ENCODE data around the gene TMEM151B. TPM values are rescaled to one million over a fixed set of nuclear protein-coding genes. Genes with fewer than 3 reads are reported as not detected.

The TMEM151B gene
- total and polyA plus RNA-seq, 2 of the 13 experiments (the other 11 are each of a cell fraction or from before 2014, with no cell fraction given), result not detected

DNA sequence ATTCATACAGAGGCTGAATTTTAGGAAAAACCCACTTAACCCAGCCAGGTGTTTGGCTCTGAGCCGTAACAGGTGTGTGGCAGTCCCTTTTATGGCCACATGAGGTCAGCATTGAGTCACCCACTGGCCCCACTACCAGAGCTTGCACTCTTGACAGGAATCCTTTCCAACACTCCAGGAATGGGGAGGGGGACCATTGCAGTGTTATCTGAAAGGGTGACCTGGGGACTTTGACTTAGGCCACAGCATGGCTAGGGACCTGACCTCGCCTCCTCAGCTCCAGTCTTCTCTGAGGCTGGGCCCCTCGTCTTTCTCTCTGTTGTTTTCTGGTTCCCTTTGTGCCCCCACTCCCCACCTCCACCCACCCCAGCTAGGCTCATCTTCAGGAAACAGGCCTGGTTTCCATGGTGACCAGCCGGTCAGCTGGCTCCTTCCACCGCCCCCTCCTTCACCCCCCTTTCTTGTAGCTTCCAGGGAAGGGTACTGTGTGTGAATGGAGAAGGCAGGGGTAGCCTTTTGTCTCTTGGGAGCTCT is 2.1 kb upstream of the TMEM151B start (continued):
- TF ChIP-seq, protein P1, sequence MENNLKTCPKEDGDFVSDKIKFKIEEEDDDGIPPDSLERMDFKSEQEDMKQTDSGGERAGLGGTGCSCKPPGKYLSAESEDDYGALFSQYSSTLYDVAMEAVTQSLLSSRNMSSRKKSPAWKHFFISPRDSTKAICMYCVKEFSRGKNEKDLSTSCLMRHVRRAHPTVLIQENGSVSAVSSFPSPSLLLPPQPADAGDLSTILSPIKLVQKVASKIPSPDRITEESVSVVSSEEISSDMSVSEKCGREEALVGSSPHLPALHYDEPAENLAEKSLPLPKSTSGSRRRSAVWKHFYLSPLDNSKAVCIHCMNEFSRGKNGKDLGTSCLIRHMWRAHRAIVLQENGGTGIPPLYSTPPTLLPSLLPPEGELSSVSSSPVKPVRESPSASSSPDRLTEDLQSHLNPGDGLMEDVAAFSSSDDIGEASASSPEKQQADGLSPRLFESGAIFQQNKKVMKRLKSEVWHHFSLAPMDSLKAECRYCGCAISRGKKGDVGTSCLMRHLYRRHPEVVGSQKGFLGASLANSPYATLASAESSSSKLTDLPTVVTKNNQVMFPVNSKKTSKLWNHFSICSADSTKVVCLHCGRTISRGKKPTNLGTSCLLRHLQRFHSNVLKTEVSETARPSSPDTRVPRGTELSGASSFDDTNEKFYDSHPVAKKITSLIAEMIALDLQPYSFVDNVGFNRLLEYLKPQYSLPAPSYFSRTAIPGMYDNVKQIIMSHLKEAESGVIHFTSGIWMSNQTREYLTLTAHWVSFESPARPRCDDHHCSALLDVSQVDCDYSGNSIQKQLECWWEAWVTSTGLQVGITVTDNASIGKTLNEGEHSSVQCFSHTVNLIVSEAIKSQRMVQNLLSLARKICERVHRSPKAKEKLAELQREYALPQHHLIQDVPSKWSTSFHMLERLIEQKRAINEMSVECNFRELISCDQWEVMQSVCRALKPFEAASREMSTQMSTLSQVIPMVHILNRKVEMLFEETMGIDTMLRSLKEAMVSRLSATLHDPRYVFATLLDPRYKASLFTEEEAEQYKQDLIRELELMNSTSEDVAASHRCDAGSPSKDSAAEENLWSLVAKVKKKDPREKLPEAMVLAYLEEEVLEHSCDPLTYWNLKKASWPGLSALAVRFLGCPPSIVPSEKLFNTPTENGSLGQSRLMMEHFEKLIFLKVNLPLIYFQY (CRISPR knock-in tag; IDR thresholded peaks at IDR 0.05; ENCODE audit: borderline replicate concordance), result 0 out of 2 replicates have a peak, but pooled peaks have one; percentile 46
- TF ChIP-seq ZNF615 (CRISPR knock-in tag; IDR thresholded peaks at IDR 0.05; ENCODE audit: borderline replicate concordance), result no peak
- TF ChIP-seq, protein P2, sequence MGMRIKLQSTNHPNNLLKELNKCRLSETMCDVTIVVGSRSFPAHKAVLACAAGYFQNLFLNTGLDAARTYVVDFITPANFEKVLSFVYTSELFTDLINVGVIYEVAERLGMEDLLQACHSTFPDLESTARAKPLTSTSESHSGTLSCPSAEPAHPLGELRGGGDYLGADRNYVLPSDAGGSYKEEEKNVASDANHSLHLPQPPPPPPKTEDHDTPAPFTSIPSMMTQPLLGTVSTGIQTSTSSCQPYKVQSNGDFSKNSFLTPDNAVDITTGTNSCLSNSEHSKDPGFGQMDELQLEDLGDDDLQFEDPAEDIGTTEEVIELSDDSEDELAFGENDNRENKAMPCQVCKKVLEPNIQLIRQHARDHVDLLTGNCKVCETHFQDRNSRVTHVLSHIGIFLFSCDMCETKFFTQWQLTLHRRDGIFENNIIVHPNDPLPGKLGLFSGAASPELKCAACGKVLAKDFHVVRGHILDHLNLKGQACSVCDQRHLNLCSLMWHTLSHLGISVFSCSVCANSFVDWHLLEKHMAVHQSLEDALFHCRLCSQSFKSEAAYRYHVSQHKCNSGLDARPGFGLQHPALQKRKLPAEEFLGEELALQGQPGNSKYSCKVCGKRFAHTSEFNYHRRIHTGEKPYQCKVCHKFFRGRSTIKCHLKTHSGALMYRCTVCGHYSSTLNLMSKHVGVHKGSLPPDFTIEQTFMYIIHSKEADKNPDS (CRISPR knock-in tag; IDR thresholded peaks at IDR 0.05), result no peak
- no peak for TF ChIP-seq RCOR2 (CRISPR knock-in tag; IDR thresholded peaks at IDR 0.05)
- TF ChIP-seq, protein P3, sequence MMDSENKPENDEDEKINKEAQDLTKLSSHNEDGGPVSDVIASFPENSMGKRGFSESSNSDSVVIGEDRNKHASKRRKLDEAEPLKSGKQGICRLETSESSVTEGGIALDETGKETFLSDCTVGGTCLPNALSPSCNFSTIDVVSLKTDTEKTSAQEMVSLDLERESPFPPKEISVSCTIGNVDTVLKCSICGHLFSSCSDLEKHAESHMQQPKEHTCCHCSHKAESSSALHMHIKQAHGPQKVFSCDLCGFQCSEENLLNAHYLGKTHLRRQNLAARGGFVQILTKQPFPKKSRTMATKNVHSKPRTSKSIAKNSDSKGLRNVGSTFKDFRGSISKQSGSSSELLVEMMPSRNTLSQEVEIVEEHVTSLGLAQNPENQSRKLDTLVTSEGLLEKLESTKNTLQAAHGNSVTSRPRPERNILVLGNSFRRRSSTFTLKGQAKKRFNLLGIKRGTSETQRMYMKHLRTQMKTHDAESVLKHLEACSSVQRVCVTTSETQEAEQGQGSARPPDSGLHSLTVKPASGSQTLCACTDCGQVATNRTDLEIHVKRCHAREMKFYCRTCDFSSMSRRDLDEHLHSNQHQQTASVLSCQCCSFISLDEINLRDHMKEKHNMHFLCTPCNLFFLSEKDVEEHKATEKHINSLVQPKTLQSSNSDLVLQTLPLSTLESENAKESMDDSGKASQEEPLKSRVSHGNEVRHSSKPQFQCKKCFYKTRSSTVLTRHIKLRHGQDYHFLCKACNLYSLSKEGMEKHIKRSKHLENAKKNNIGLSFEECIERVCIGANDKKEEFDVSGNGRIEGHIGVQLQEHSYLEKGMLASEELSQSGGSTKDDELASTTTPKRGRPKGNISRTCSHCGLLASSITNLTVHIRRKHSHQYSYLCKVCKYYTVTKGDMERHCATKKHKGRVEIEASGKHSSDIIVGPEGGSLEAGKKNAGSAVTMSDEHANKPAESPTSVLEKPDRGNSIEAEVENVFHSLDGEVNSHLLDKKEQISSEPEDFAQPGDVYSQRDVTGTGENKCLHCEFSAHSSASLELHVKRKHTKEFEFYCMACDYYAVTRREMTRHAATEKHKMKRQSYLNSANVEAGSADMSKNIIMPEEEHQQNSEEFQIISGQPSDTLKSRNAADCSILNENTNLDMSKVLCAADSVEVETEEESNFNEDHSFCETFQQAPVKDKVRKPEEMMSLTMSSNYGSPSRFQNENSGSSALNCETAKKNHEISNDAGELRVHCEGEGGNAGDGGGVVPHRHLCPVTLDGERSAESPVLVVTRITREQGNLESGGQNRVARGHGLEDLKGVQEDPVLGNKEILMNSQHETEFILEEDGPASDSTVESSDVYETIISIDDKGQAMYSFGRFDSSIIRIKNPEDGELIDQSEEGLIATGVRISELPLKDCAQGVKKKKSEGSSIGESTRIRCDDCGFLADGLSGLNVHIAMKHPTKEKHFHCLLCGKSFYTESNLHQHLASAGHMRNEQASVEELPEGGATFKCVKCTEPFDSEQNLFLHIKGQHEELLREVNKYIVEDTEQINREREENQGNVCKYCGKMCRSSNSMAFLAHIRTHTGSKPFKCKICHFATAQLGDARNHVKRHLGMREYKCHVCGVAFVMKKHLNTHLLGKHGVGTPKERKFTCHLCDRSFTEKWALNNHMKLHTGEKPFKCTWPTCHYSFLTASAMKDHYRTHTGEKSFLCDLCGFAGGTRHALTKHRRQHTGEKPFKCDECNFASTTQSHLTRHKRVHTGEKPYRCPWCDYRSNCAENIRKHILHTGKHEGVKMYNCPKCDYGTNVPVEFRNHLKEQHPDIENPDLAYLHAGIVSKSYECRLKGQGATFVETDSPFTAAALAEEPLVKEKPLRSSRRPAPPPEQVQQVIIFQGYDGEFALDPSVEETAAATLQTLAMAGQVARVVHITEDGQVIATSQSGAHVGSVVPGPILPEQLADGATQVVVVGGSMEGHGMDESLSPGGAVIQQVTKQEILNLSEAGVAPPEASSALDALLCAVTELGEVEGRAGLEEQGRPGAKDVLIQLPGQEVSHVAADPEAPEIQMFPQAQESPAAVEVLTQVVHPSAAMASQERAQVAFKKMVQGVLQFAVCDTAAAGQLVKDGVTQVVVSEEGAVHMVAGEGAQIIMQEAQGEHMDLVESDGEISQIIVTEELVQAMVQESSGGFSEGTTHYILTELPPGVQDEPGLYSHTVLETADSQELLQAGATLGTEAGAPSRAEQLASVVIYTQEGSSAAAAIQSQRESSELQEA (CRISPR knock-in tag; IDR thresholded peaks at IDR 0.05; ENCODE audit: not compliant biosample characterization), result no peak
- TF ChIP-seq, protein P4, sequence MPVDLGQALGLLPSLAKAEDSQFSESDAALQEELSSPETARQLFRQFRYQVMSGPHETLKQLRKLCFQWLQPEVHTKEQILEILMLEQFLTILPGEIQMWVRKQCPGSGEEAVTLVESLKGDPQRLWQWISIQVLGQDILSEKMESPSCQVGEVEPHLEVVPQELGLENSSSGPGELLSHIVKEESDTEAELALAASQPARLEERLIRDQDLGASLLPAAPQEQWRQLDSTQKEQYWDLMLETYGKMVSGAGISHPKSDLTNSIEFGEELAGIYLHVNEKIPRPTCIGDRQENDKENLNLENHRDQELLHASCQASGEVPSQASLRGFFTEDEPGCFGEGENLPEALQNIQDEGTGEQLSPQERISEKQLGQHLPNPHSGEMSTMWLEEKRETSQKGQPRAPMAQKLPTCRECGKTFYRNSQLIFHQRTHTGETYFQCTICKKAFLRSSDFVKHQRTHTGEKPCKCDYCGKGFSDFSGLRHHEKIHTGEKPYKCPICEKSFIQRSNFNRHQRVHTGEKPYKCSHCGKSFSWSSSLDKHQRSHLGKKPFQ (CRISPR knock-in tag; IDR thresholded peaks at IDR 0.05; ENCODE audit: insufficient replicate concordance), result no peak
- TF ChIP-seq ZNF30 (CRISPR knock-in tag; IDR thresholded peaks at IDR 0.05), result no peak
- TF ChIP-seq ZNF232 (CRISPR knock-in tag; IDR thresholded peaks at IDR 0.05; ENCODE audit: borderline replicate concordance), result no peak
- TF ChIP-seq, protein P5, sequence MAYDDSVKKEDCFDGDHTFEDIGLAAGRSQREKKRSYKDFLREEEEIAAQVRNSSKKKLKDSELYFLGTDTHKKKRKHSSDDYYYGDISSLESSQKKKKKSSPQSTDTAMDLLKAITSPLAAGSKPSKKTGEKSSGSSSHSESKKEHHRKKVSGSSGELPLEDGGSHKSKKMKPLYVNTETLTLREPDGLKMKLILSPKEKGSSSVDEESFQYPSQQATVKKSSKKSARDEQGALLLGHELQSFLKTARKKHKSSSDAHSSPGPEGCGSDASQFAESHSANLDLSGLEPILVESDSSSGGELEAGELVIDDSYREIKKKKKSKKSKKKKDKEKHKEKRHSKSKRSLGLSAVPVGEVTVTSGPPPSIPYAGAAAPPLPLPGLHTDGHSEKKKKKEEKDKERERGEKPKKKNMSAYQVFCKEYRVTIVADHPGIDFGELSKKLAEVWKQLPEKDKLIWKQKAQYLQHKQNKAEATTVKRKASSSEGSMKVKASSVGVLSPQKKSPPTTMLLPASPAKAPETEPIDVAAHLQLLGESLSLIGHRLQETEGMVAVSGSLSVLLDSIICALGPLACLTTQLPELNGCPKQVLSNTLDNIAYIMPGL (CRISPR knock-in tag; IDR thresholded peaks at IDR 0.05; ENCODE audit: borderline replicate concordance in 1 of 2, low read depth in 1 of 2), result peak; percentile 36 to 53; a peak in 1 of 4 replicates

Data from HepG2 (cell line).